ENCODE measurements around the gene NR2C1.
"Not testable (repeated sequence)": the region's sequence is repeated elsewhere in the genome, so short reads cannot be mapped to it uniquely, and the experiment has no call there.

Gene NR2C1

GRCh38 chr12:94994312-94994711 lies 79.1 kb downstream of the NR2C1 start:
- DNase-seq (ENCODE audit: low read depth): peak; percentile 89

DNA sequence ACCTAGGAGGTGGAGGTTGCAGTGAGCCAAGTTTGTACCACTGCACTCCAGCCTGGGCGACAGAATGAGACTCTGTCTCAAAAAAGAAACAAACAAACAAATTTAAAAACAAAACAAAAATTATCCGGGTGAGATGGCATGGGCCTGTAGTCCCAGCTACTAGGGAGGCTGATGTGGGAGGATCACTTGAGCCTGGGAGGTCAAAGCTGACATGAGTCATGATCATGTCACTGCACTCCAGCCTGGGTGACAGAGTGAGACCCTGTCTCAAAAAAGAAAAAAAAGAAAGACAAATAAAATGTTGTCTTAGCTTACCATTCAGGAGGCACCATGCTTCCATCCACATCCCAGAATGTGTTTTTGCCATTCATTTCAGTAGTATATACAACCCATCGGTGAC lies 79.6 kb downstream of the NR2C1 start:
- not testable (repeated sequence) for H3K4me3 ChIP-seq (ENCODE audit: low read length); DNase-seq (ENCODE audit: low read depth)

More at GRCh38 chr12:94994312-94994711, 79.1 kb downstream of the NR2C1 start:
- peak; percentile 20 for TF ChIP-seq CTCF (IDR thresholded peaks at IDR 0.05; ENCODE audit: insufficient read depth, low read depth, low read length, missing control alignments)
- no peak overlapping the region for H3K4me3 ChIP-seq (ENCODE audit: low read length)

GRCh38 chr12:94990222-94990621 lies 83.2 kb downstream of the NR2C1 start:
- no peak overlapping the region for H3K4me3 ChIP-seq (ENCODE audit: low read length)
- no peak for TF ChIP-seq CTCF (IDR thresholded peaks at IDR 0.05; ENCODE audit: insufficient read depth, low read depth, low read length, missing control alignments)
- no peak for DNase-seq (ENCODE audit: low read depth)

GRCh38 chr12:94988471-94988870 lies 84.9 kb downstream of the NR2C1 start:
- no peak for DNase-seq (ENCODE audit: low read depth)
- TF ChIP-seq CTCF (IDR thresholded peaks at IDR 0.05; ENCODE audit: insufficient read depth, low read depth, low read length, missing control alignments): no peak
- H3K4me3 ChIP-seq (ENCODE audit: low read length): no peak overlapping the region

DNA sequence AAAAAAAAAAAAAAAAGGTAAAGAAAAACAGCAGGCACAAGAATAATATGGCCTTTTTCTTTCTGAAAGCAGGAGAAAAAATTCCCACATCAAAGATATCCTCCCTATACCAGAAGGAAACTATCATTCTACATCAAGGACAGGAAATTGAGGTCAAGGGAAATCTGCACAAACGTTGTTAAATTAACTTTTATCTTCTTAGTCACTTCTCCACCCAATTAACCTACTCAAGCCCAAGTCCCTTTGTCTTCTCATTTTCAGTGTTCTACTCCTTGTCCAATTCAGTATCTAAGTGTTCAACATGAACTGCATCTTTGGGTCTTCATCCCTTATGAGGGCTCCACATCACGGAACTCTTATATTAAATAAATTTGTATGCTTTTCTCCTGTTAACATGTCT lies 85.6 kb downstream of the NR2C1 start:
- TF ChIP-seq CTCF (IDR thresholded peaks at IDR 0.05; ENCODE audit: insufficient read depth, low read depth, low read length, missing control alignments): no peak
- no peak overlapping the region for H3K4me3 ChIP-seq (ENCODE audit: low read length)
- no peak for DNase-seq (ENCODE audit: low read depth)

GRCh38 chr12:94987076-94987669 lies 86.2 kb downstream of the NR2C1 start:
- DNase-seq (ENCODE audit: low read depth): no peak
- H3K4me3 ChIP-seq (ENCODE audit: low read length): no peak overlapping the region
- no peak for TF ChIP-seq CTCF (IDR thresholded peaks at IDR 0.05; ENCODE audit: insufficient read depth, low read depth, low read length, missing control alignments)

DNA sequence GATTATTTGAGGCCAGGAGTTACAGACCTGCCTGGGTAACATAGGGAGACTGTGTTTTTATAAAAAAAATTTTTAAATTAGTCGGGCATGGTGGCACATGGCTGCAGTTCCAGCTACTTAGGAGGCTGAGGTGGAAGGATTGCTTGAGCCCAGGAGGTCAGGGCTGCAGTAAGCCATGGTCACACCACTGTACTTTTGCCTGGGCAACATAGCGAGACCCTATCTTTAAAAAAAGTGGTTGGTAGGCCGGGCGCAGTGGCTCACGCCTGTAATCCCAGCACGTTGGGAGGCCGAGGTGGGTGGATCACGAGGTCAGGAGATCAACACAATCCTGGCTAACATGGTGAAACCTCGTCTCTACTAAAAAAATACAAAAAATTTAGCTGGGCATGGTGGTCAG lies 88.3 kb downstream of the NR2C1 start:
- not testable (repeated sequence) for H3K4me3 ChIP-seq (ENCODE audit: low read length); DNase-seq (ENCODE audit: low read depth)

GRCh38 chr12:94983321-94983720 lies 90.1 kb downstream of the NR2C1 start:
- DNase-seq (ENCODE audit: low read depth): no peak
- no peak overlapping the region for H3K4me3 ChIP-seq (ENCODE audit: low read length)
- no peak for TF ChIP-seq CTCF (IDR thresholded peaks at IDR 0.05; ENCODE audit: insufficient read depth, low read depth, low read length, missing control alignments)

All from epithelial cell of esophagus (primary cell).